Mesendoderm (in vitro differentiated cells): ENCODE results near the gene REEP6.
"Not testable (repeated sequence)": the region's sequence is repeated elsewhere in the genome, so short reads cannot be mapped to it uniquely, and the experiment has no call there.

Experiments used
- DNase-seq: peaks from one replicate; pipeline ENCODE4 v3.0.0; 2013
- H2AK5ac ChIP-seq: 2 replicates; pipeline ENCODE4 v1.6.1; 2013; ENCODE audit warnings: low read length, inconsistent platforms
- H2BK120ac ChIP-seq: 2 replicates; pipeline ENCODE4 v1.6.1; 2013; ENCODE audit warnings: low read depth, mild to moderate bottlenecking, low read length, moderate library complexity, mixed read lengths
- H2BK15ac ChIP-seq: replicated peaks from 2 replicates; pipeline ENCODE4 v1.6.1; 2013; ENCODE audit warnings: low read depth, mild to moderate bottlenecking, moderate library complexity
- H2BK5ac ChIP-seq: 2 replicates; pipeline ENCODE4 v1.6.1; 2013; ENCODE audit warnings: low read length, inconsistent platforms
- H3K18ac ChIP-seq: 2 replicates; pipeline ENCODE4 v1.6.1; 2013; ENCODE audit warnings: mild to moderate bottlenecking, low read length, mixed read lengths
- H3K23ac ChIP-seq: one replicate; pipeline ENCODE4 v1.6.1; 2013; ENCODE audit warnings: low read length
- H3K27ac ChIP-seq: 2 replicates; pipeline ENCODE4 v1.5.1; 2013; ENCODE audit warnings: low read depth, mild to moderate bottlenecking, inconsistent platforms, low read length, moderate library complexity
- H3K27me3 ChIP-seq: 2 replicates; pipeline ENCODE4 v1.6.1; 2013; ENCODE audit warnings: low read length, control low read depth, mild to moderate bottlenecking, inconsistent platforms; ENCODE audit not compliant: insufficient read depth, poor library complexity
- H3K36me3 ChIP-seq: 2 replicates; pipeline ENCODE4 v1.6.1; 2013; ENCODE audit warnings: low read length, inconsistent platforms; ENCODE audit not compliant: control insufficient read depth, insufficient read depth
- H3K4ac ChIP-seq: one replicate; pipeline ENCODE4 v1.6.1; 2013; ENCODE audit warnings: low read depth, mild to moderate bottlenecking, low read length, moderate library complexity
- H3K4me1 ChIP-seq: 2 replicates; pipeline ENCODE4 v1.6.1; 2013; ENCODE audit warnings: low read depth, low read length, inconsistent platforms; ENCODE audit not compliant: control insufficient read depth
- H3K4me2 ChIP-seq: 2 replicates; pipeline ENCODE4 v1.6.1; 2013; ENCODE audit warnings: low read length
- H3K4me3 ChIP-seq: 2 replicates; pipeline ENCODE4 v1.5.1; 2013; ENCODE audit warnings: mild to moderate bottlenecking, low read length
- H3K56ac ChIP-seq: one replicate; pipeline ENCODE4 v1.6.1; 2013; ENCODE audit warnings: low read length
- H3K79me1 ChIP-seq: 2 replicates; pipeline ENCODE4 v1.6.1; 2013; ENCODE audit warnings: low read length, inconsistent platforms
- H3K79me2 ChIP-seq: 2 replicates; pipeline ENCODE4 v1.6.1; 2013; ENCODE audit warnings: mild to moderate bottlenecking, low read length; ENCODE audit not compliant: control insufficient read depth, insufficient read depth
- H3K9ac ChIP-seq: 2 replicates; pipeline ENCODE4 v1.6.1; 2013; ENCODE audit warnings: low read length, inconsistent platforms
- H4K5ac ChIP-seq: one replicate; pipeline ENCODE4 v1.6.1; 2013; ENCODE audit warnings: low read length
- H4K8ac ChIP-seq: one replicate; pipeline ENCODE4 v1.6.1; 2013; ENCODE audit warnings: low read depth, mild to moderate bottlenecking, control low read depth, low read length, moderate library complexity
- WGBS: extraction: QIAGEN DNeasy Blood & Tissue Kit; methylation state at CpG from one replicate; pipeline ENCODE4 v1.1.7; 2013; ENCODE audit warnings: low lambda C conversion rate, missing lambda C conversion rate; ENCODE audit not compliant: insufficient coverage; ENCODE audit errors: extremely low coverage; 5-methylcytosine and 5-hydroxymethylcytosine counted together

The REEP6 gene

GRCh38 chr19:1526979-1527649, 36.1 kb downstream of the REEP6 start:
- Histone ChIP-seq H2BK5ac (no peak overlapping the region), H3K9ac (no peak overlapping the region), H2BK120ac (no peak overlapping the region), H3K27me3 (peaks cover 9% of the 10 kb centered on the region), H3K18ac (no peak overlapping the region), H4K8ac (no peak overlapping the region), H3K23ac (no peak overlapping the region), H3K4ac (no peak overlapping the region), H3K4me3 (no peak overlapping the region), H3K56ac (no peak overlapping the region), H2AK5ac (no peak overlapping the region), H2BK15ac (no peak overlapping the region), H3K4me2 (no peak overlapping the region), H3K27ac (no peak overlapping the region), H3K79me2 (no peaks in the 10 kb centered on the region), H3K36me3 (no peaks in the 10 kb centered on the region), H3K4me1 (no peaks in the 10 kb centered on the region), H3K79me1 (no peaks in the 10 kb centered on the region), H4K5ac (no peak overlapping the region)
- no CpG with 5 or more reads among the region's 18 CpGs for WGBS
- DNase-seq = no peak

GRCh38 chr19:1527650-1528309, 36.8 kb downstream of the REEP6 start:
- Histone ChIP-seq H3K27me3 (peaks cover 9% of the 10 kb centered on the region), H4K5ac (no peak overlapping the region), H3K56ac (no peak overlapping the region), H3K79me1 (no peaks in the 10 kb centered on the region), H3K4me1 (no peaks in the 10 kb centered on the region), H2BK5ac (no peak overlapping the region), H4K8ac (no peak overlapping the region), H2BK120ac (no peak overlapping the region), H3K23ac (no peak overlapping the region), H3K27ac (no peak overlapping the region), H2BK15ac (no peak overlapping the region), H3K9ac (no peak overlapping the region), H3K4me3 (no peak overlapping the region), H2AK5ac (no peak overlapping the region), H3K4ac (no peak overlapping the region), H3K18ac (no peak overlapping the region), H3K79me2 (no peaks in the 10 kb centered on the region), H3K36me3 (no peaks in the 10 kb centered on the region), H3K4me2 (no peak overlapping the region)
- WGBS = no CpG with 5 or more reads among the region's 27 CpGs
- DNase-seq = no peak

- no peak for DNase-seq
- Histone ChIP-seq H3K79me1 (no peaks in the 10 kb centered on the region), H2AK5ac (no peak overlapping the region), H3K79me2 (no peaks in the 10 kb centered on the region), H3K4me2 (no peak overlapping the region), H3K18ac (no peak overlapping the region), H3K56ac (no peak overlapping the region), H2BK5ac (no peak overlapping the region), H3K4me3 (no peak overlapping the region), H2BK15ac (no peak overlapping the region), H4K5ac (no peak overlapping the region), H3K36me3 (no peaks in the 10 kb centered on the region), H2BK120ac (no peak overlapping the region), H3K9ac (no peak overlapping the region), H4K8ac (no peak overlapping the region), H3K4ac (no peak overlapping the region), H3K27ac (no peak overlapping the region), H3K4me1 (no peaks in the 10 kb centered on the region), H3K23ac (no peak overlapping the region), H3K27me3 (peaks cover 3% of the 10 kb centered on the region)
- no CpG with 5 or more reads among the region's 23 CpGs for WGBS
Measured at GRCh38 chr19:1528596-1529429, 37.8 kb downstream of the REEP6 start.

- no peak overlapping the region for H2BK5ac ChIP-seq
- H4K5ac ChIP-seq = no peak overlapping the region
- no CpG with 5 or more reads among the region's 16 CpGs for WGBS
- H2AK5ac ChIP-seq = no peak overlapping the region
- no peak overlapping the region for H3K9ac ChIP-seq
- no peaks in the 10 kb centered on the region for H3K79me1 ChIP-seq
- H3K4me2 ChIP-seq = no peak overlapping the region
- H2BK120ac ChIP-seq = no peak overlapping the region
- peaks cover 3% of the 10 kb centered on the region for H3K27me3 ChIP-seq
- no peaks in the 10 kb centered on the region for H3K79me2 ChIP-seq
- H3K18ac ChIP-seq = no peak overlapping the region
- no peak overlapping the region for H3K4ac ChIP-seq
- no peak overlapping the region for H3K56ac ChIP-seq
- DNase-seq = no peak
- H3K4me3 ChIP-seq = no peak overlapping the region
- no peak overlapping the region for H2BK15ac ChIP-seq
- H3K23ac ChIP-seq = no peak overlapping the region
- no peaks in the 10 kb centered on the region for H3K4me1 ChIP-seq
- no peak overlapping the region for H3K27ac ChIP-seq
- H3K36me3 ChIP-seq = no peaks in the 10 kb centered on the region
- no peak overlapping the region for H4K8ac ChIP-seq
Measured at GRCh38 chr19:1529430-1529816, 38.4 kb downstream of the REEP6 start.

- not testable (repeated sequence) for H3K4me3 ChIP-seq, H2AK5ac ChIP-seq, H4K5ac ChIP-seq, H3K18ac ChIP-seq, H4K8ac ChIP-seq, H3K56ac ChIP-seq, H3K27me3 ChIP-seq, H3K79me2 ChIP-seq, H2BK15ac ChIP-seq, H2BK120ac ChIP-seq, H3K36me3 ChIP-seq, H3K79me1 ChIP-seq, H3K4me2 ChIP-seq, DNase-seq, H3K27ac ChIP-seq, H3K4ac ChIP-seq, H2BK5ac ChIP-seq, H3K9ac ChIP-seq, H3K4me1 ChIP-seq, H3K23ac ChIP-seq
- WGBS = no CpG with 5 or more reads among the region's 11 CpGs
Measured at GRCh38 chr19:1530856-1531255, 39.9 kb downstream of the REEP6 start.
